GM21723 (cell line): Measurements from ENCODE around the gene NOP14.
"Not testable (repeated sequence)": the region's sequence is repeated elsewhere in the genome, so short reads cannot be mapped to it uniquely, and the experiment has no call there.

ENCODE experiments used
- ATAC-seq: cut with Tn5 transposase; IDR thresholded peaks from one replicate; pipeline ENCODE4 v1.9.1; 2021; ENCODE audit warnings: mild to moderate bottlenecking, moderate library complexity; ENCODE audit not compliant: unreplicated experiment

NOP14 gene

GRCh38 chr4:2943364-2944090, 19.7 kb downstream of the NOP14 start:
- no peak for ATAC-seq

GRCh38 chr4:2942532-2943363, 20.5 kb downstream of the NOP14 start:
- ATAC-seq = no peak

- no peak for ATAC-seq
Observed at GRCh38 chr4:2942037-2942531, 21.1 kb downstream of the NOP14 start.

GRCh38 chr4:2941138-2942036, 21.8 kb downstream of the NOP14 start:
- ATAC-seq = no peak

GRCh38 chr4:2940267-2941137, 22.7 kb downstream of the NOP14 start:
- ATAC-seq = no peak

GRCh38 chr4:2939383-2940243, 23.6 kb downstream of the NOP14 start:
- no peak for ATAC-seq

- no peak for ATAC-seq
Observed at GRCh38 chr4:2938906-2939305, 24.3 kb downstream of the NOP14 start.

GRCh38 chr4:2938411-2938810, 24.8 kb downstream of the NOP14 start:
- not testable (repeated sequence) for ATAC-seq

GRCh38 chr4:2937986-2938385, 25.2 kb downstream of the NOP14 start:
- no peak for ATAC-seq

GRCh38 chr4:2937146-2937857, 25.9 kb downstream of the NOP14 start:
- ATAC-seq = no peak

- peak; percentile 39 for ATAC-seq
Observed at GRCh38 chr4:2936773-2937145, 26.4 kb downstream of the NOP14 start.

GRCh38 chr4:2935762-2936743, 27.2 kb downstream of the NOP14 start:
- no peak for ATAC-seq

- peak; percentile 34 for ATAC-seq
Observed at GRCh38 chr4:2934813-2935761, 28.1 kb downstream of the NOP14 start.

- no peak for ATAC-seq
Observed at GRCh38 chr4:2934077-2934812, 29.0 kb downstream of the NOP14 start.

GRCh38 chr4:2933566-2934076, 29.6 kb downstream of the NOP14 start:
- ATAC-seq = no peak
